ENCODE data around the gene CCK. TPM values are rescaled to one million over a fixed set of nuclear protein-coding genes. Genes with fewer than 3 reads are reported as not detected.

The CCK gene
- total RNA-seq, 2 experiments from 2014 or later = not detected

DNA sequence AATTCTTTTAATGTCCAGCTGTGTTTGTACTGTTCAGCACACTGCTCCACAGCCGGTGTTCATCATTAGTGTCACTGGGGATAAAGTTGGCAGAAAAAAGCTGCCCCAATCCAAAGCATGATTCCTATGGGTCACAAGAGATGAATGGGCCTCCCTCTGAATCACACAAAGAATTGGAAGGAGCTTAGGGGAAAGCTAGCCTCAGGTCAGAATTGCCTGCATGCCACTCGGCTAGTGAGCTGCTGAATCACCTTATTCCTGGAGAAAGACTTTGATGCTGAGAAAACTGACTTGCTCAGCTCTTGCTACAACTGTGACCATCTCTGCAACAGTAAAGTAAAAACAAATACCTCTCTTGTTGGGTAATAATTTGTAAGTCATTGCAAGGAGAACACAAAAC is 3.5 kb downstream of the CCK start:
- H3K9me3 Mint-ChIP-seq (ENCODE audit: low read depth) = no peaks in the 10 kb centered on the region
- H3K36me3 Mint-ChIP-seq = peaks cover 2% of the 10 kb centered on the region
- H3K4me3 Mint-ChIP-seq = no peak overlapping the region
- ATAC-seq (no peak), DNase-seq (no peak)
- CTCF ChIA-PET = interaction anchor here (1.3 to 1.5 kb wide), 2 partner anchors 15 to 181 kb away, joined by 3 to 6 read pairs; no protein-coding TSS in a partner anchor
- no peak overlapping the region for H3K27ac Mint-ChIP-seq
- peaks cover 75% of the 10 kb centered on the region for H3K27me3 Mint-ChIP-seq
- H3K4me1 Mint-ChIP-seq = peaks cover 4% of the 10 kb centered on the region

DNA sequence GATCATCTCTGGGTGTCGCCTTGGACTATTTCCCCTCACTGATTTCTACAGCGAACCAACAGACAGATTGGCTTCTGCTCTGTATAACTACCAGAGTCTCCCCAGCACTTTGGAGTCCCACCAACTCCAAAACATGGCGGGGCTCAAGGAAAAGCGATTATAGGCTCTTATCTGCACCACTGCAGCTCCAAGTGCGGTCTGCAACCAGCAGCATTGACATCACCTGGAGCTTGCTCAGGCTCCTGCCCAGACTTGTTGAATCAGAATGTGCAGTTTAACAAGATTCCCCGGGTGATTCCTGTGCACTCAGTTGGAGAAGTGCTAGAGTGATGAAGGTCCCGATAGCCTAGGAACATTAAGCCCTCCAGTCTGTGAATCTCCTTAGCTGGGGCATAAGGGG is 9.0 kb downstream of the CCK start:
- H3K36me3 Mint-ChIP-seq = no peaks in the 10 kb centered on the region
- H3K27me3 Mint-ChIP-seq = peaks cover 51% of the 10 kb centered on the region
- no peak overlapping the region for H3K27ac Mint-ChIP-seq
- no peak overlapping the region for H3K4me3 Mint-ChIP-seq
- no peaks in the 10 kb centered on the region for H3K9me3 Mint-ChIP-seq (ENCODE audit: low read depth)
- CTCF ChIA-PET = interaction anchor here (2.4 kb wide), 1 partner anchor 9 kb away, joined by 7 read pairs; no protein-coding TSS in a partner anchor
- ATAC-seq (no peak), DNase-seq (no peak)
- peaks cover 4% of the 10 kb centered on the region for H3K4me1 Mint-ChIP-seq

DNA sequence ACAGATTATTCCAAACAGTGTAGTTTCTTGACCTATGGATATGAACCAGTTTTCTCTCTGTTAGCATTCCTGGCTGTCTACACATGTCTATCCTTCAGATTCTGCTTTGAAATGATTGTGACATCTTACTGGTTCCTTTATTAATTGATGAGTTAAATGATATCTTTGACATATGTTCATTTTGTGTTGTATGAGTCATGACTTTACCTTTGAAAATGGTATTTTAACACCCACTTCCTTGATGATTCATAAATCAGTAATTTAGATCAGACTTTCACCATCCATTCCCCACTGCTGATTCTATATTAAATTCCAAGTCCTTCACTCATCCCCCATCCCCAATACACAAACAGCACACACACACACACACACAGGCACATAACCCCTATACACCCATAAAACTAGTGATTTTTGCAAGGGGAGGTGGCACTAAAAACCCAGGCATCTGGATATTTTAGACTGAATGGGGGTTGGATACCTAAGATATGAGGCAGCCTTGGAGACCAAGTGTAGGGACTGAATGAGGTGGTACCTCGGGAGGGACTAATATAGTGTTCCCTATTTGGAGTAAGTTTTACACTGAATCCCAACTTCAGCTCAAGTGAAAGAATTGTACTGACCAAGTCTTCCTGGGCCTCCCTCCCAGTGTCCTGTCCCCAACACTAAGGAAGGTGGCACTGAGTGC is 9.7 kb downstream of the CCK start:
- no peak for DNase-seq
- Mint-ChIP-seq H3K36me3 (no peaks in the 10 kb centered on the region), H3K9me3 (ENCODE audit: low read depth) (no peaks in the 10 kb centered on the region)

DNA sequence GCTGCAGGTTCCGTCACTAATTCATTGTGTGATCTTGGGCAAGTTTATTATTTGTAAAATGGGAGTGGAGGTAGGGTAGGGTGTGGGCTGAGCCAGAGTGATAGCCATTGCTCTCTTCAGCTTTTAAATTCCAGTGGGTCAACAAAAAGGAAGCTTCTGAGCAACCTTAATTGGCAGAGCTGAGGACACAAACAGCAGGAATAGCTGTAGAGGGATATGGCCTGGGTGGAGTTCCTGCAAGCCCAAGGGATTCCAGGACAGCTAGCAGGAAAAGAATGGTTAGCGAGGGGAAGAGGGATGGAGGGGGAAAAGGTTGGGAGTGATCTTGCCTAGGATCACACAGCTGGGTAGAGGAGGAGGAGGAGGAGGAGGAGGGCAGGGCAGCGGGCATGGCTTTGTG is 11.4 kb downstream of the CCK start:
- CTCF ChIA-PET = no interaction called here
- Mint-ChIP-seq H3K36me3 (no peaks in the 10 kb centered on the region), H3K4me1 (peaks cover 4% of the 10 kb centered on the region), H3K4me3 (no peak overlapping the region), H3K27me3 (peaks cover 36% of the 10 kb centered on the region), H3K27ac (no peak overlapping the region), H3K9me3 (ENCODE audit: low read depth) (no peaks in the 10 kb centered on the region)
- DNase-seq (no peak), ATAC-seq (no peak)

More for the DNA sequence above, 9.7 kb downstream of the CCK start:
- no peak for ATAC-seq
- CTCF ChIA-PET = no interaction called here
- Mint-ChIP-seq H3K4me3 (no peak overlapping the region), H3K27ac (no peak overlapping the region), H3K4me1 (peaks cover 4% of the 10 kb centered on the region), H3K27me3 (peaks cover 47% of the 10 kb centered on the region)

DNA sequence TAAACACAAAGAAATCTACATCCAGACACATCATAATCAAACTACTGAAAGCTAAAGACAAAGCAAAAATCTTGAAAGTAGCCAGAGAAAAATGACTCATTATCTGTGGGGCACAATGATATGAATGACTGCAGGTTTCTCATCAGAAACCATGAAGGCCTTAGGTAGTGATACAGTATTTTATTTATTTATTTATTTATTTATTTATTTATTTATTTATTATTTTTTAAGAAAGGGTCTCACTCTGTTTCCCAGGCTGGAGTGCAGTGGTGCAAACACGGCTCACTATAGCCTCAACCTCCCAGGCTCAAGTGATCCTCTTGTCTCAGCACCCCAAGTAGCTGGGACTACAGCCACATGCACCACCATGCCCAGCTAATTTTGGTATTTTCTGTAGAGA is 15.2 kb downstream of the CCK start:
- Mint-ChIP-seq H3K27ac (no peak overlapping the region), H3K9me3 (ENCODE audit: low read depth) (no peaks in the 10 kb centered on the region), H3K4me1 (peaks cover 3% of the 10 kb centered on the region), H3K36me3 (no peaks in the 10 kb centered on the region), H3K27me3 (peaks cover 36% of the 10 kb centered on the region), H3K4me3 (no peak overlapping the region)
- DNase-seq (no peak), ATAC-seq (no peak)
- CTCF ChIA-PET = no interaction called here

DNA sequence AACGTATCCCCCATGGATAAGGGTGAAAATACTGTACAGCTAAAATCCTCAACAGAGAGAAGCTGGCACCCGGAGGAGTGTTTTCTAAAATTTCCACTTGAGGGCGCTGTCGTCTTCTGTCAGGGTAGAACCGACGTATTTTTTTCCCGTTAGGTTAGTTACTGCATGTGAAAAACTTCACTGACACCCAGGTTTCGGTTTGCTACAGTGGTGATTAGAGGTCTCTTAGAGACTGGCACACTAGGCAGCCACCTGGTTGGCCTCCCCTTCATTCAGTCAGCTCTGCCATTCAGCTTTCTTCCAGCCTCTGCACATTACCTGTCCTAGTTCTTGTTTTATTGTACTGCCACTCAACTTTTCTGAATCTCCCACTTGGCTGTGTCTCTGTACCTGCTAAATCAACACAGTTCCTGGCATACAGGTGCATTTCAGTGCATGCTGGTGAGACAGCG is 18.4 kb downstream of the CCK start:
- CTCF ChIA-PET = interaction anchor here (0.8 to 2.6 kb wide), 15 partner anchors 11 to 343 kb away, joined by 3 to 39 read pairs (median 3); partner anchors contain the start of gene VIPR1
- Mint-ChIP-seq H3K4me3 (no peak overlapping the region), H3K27ac (no peak overlapping the region), H3K27me3 (peaks cover 31% of the 10 kb centered on the region), H3K9me3 (ENCODE audit: low read depth) (no peaks in the 10 kb centered on the region), H3K4me1 (peaks cover 3% of the 10 kb centered on the region), H3K36me3 (no peaks in the 10 kb centered on the region)
- DNase-seq (peak; percentile 71), ATAC-seq (peak; percentile 66)

DNA sequence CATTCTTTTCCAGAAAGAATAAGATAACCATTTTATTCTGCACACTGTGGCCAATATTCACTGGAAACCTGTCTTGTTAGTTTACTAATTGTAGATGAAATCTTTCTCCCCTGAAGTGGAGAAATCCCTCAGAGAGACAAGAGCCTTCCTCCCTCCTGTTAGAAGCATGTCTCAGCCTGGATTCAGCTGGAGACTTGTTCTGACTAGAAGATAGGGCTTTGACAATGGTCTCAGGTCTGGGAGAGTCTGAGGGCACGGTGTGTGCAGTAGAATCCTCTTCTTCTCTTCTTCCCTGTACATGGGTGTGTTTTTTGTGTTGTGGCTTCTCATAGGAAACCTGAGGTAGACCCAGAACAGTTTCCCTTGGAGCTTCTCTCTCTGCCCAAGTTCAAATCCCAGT is 19.9 kb downstream of the CCK start:
- DNase-seq (no peak), ATAC-seq (no peak)
- Mint-ChIP-seq H3K27me3 (peaks cover 33% of the 10 kb centered on the region), H3K4me3 (no peak overlapping the region), H3K36me3 (no peaks in the 10 kb centered on the region), H3K27ac (no peak overlapping the region), H3K4me1 (peaks cover 3% of the 10 kb centered on the region), H3K9me3 (ENCODE audit: low read depth) (no peaks in the 10 kb centered on the region)
- CTCF ChIA-PET = interaction anchor here (0.7 to 2.6 kb wide), 4 partner anchors 10 to 197 kb away, joined by 3 to 39 read pairs (median 4); no protein-coding TSS in a partner anchor

DNA sequence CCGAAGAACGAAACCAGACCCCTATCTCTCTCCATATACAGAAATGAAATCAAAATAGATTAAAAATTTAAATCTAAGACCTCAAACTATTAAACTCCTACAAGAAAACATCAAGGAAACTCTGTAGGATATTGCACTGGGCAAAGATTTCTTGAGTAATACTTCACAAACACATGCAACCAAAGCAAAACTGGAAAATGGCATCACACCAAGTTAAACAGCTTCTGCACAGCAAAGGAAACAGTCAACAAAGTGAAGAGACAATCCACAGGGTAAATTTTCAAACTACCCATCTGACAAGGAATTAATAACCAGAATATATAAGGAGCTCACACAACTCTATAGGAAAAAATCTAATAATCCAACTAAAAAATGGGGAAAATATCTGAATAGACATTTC is 29.4 kb downstream of the CCK start:
- H3K27ac Mint-ChIP-seq = no peak overlapping the region
- H3K36me3 Mint-ChIP-seq = no peaks in the 10 kb centered on the region
- CTCF ChIA-PET = interaction anchor here (0.7 kb wide), 1 partner anchor 9 kb away, joined by 3 read pairs; no protein-coding TSS in a partner anchor
- no peaks in the 10 kb centered on the region for H3K4me1 Mint-ChIP-seq
- no peak for DNase-seq
- H3K9me3 Mint-ChIP-seq (ENCODE audit: low read depth) = peaks cover 5% of the 10 kb centered on the region
- no peak for ATAC-seq
- peaks cover 36% of the 10 kb centered on the region for H3K27me3 Mint-ChIP-seq
- no peak overlapping the region for H3K4me3 Mint-ChIP-seq

DNA sequence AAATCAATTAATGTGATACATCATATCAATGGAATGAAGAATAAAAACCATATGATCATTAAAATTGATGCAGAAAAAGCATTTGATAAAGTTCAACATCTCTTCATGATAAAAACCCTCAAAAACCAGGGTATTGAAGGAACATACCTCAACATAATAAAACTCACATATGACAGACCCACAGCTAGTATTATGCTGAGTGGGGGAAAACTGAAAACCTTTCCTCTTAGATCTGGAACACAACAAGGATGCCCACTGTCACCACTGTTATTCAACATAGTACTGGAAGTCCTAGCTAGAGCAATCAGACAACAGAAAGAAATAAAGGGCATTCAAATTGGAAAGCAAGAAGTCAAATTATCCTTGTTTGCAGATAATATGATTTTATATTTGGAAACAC is 30.5 kb downstream of the CCK start:
- H3K36me3 Mint-ChIP-seq = no peaks in the 10 kb centered on the region
- CTCF ChIA-PET = no interaction called here
- no peak overlapping the region for H3K4me3 Mint-ChIP-seq
- H3K27ac Mint-ChIP-seq = no peak overlapping the region
- H3K4me1 Mint-ChIP-seq = no peaks in the 10 kb centered on the region
- no peak for ATAC-seq
- peaks cover 35% of the 10 kb centered on the region for H3K27me3 Mint-ChIP-seq
- peaks cover 5% of the 10 kb centered on the region for H3K9me3 Mint-ChIP-seq (ENCODE audit: low read depth)
- no peak for DNase-seq

DNA sequence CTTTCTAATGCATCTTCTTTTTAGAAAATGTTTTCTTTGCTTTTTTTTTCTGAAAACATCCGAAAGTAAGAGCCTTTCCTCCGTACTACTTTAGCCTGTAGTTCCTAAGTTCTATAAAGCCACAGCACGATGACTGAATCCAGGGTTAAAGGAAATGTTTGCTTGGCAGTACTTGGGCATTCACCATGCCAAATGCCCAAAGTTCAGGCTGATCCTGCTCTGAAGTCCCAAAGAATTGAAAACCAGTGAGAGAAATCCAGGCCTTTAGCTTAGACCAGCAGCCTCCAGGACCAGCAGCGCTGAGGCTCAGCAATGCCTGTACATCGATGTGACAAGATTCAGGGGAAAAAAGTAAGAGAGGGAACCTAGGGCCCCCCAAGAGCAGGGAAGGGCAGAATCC is 35.1 kb downstream of the CCK start:
- CTCF ChIA-PET = no interaction called here
- no peak overlapping the region for H3K27ac Mint-ChIP-seq
- peaks cover 25% of the 10 kb centered on the region for H3K27me3 Mint-ChIP-seq
- ATAC-seq (no peak), DNase-seq (no peak)
- H3K36me3 Mint-ChIP-seq = peaks cover 3% of the 10 kb centered on the region
- H3K9me3 Mint-ChIP-seq (ENCODE audit: low read depth) = no peaks in the 10 kb centered on the region
- peaks cover 13% of the 10 kb centered on the region for H3K4me1 Mint-ChIP-seq
- H3K4me3 Mint-ChIP-seq = no peak overlapping the region

DNA sequence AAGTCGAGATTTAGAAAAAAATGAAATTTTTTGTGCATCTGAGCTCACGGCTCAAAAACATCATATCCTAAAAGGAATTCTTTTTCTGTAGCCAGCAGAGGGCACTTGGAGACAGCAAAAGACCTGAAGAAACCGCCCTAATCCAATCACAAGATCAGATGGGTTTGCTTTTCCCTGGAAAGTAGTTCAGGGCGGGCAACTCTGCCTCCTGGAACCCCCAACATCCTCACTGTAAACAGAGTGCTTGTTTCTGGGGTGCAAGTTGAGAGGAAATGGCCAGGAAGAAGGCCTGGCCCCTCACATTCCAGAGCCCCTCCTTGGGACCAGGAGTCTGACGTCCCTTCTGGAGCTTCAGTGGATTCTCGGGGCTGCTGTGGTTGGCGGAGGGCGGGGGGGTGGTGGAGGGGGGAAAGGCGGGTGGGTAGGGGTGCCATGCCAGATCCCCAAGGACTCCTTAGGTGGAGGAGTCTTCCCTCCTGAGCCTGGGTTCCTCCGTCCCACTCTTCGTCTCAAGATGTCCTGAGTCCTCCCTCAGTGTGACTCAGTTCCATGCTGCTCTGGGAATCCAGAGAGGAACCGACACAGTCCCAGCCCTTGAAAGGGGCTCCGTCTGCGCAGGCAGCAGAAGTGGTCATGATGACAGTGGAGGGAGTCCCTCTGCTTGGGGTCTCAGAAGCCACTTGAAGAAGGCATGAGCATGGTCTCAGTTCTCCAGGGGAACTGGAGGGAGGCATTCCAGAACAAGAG is 35.9 kb downstream of the CCK start:
- no peaks in the 10 kb centered on the region for H3K9me3 Mint-ChIP-seq (ENCODE audit: low read depth)
- CTCF ChIA-PET = interaction anchor here (0.6 to 1.6 kb wide), 9 partner anchors 9 to 245 kb away, joined by 3 to 6 read pairs (median 3); no protein-coding TSS in a partner anchor

DNA sequence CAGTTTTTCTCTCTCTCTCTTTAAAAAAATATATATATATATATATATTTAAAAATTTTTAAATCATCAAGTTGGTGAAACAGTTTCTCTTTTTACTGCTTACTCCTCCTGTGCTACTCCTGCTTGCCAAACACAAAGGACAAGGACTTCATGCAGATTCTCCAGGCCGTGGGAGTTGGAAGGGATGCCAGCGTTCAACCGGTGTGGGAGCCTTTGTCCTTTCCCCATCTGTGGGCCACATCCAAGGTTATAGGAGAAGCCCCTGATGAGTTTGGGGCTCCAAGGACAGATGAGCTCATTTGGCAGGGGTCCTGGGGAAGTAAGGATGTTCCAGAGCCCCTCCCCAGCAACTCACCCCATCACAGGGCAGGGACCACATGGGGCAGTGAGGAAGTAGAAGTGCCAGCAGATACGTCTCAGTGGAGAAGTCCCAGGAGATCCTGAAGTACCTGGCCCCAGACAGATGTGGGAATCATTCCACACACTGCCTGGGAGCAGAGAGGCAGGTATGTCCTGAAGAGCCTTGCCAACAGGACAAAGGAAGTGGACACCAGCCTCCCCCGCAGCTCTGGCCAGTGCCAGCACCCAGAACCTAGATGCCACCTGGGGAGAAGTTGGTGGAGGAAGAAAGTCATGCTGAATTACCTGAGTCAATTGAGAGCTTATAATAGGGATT is 36.6 kb downstream of the CCK start:
- H3K4me1 Mint-ChIP-seq = peaks cover 13% of the 10 kb centered on the region
- ATAC-seq (no peak), DNase-seq (no peak)
- H3K27ac Mint-ChIP-seq = no peak overlapping the region
- no peaks in the 10 kb centered on the region for H3K9me3 Mint-ChIP-seq (ENCODE audit: low read depth)
- no peak overlapping the region for H3K4me3 Mint-ChIP-seq
- peaks cover 3% of the 10 kb centered on the region for H3K36me3 Mint-ChIP-seq
- H3K27me3 Mint-ChIP-seq = peaks cover 11% of the 10 kb centered on the region
- CTCF ChIA-PET = interaction anchor here (0.6 to 1.6 kb wide), 10 partner anchors 8 to 246 kb away, joined by 3 to 6 read pairs (median 3); no protein-coding TSS in a partner anchor

More for the DNA sequence above, 35.9 kb downstream of the CCK start:
- peaks cover 18% of the 10 kb centered on the region for H3K27me3 Mint-ChIP-seq
- H3K27ac Mint-ChIP-seq = no peak overlapping the region
- ATAC-seq (no peak), DNase-seq (no peak)
- peaks cover 3% of the 10 kb centered on the region for H3K36me3 Mint-ChIP-seq
- no peak overlapping the region for H3K4me3 Mint-ChIP-seq
- peaks cover 13% of the 10 kb centered on the region for H3K4me1 Mint-ChIP-seq

DNA sequence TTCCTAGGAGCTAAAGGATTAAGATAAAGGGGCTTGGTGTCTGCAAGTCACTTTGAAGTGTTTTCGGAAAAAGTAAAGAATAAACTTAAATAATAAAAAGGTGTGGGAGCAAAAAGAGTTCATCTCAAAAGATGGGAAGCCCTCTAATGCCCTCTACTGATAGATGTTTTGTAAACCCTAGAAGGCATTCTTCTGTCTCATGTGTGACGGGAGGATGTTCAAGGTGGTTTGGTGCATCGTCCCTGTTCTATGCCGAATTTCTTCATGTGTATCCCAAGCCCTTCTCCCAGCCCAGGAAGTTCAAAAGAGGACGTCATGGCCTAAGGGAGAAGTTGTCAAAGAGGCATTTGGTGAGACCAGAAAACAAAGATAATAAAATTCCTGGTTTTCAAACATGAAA is 37.2 kb downstream of the CCK start:
- CTCF ChIA-PET = interaction anchor here (0.7 to 1.6 kb wide), 6 partner anchors 14 to 215 kb away, joined by 3 to 6 read pairs (median 4); no protein-coding TSS in a partner anchor
- Mint-ChIP-seq H3K9me3 (ENCODE audit: low read depth) (no peaks in the 10 kb centered on the region), H3K4me1 (peaks cover 13% of the 10 kb centered on the region), H3K36me3 (peaks cover 3% of the 10 kb centered on the region), H3K4me3 (no peak overlapping the region), H3K27me3 (peaks cover 8% of the 10 kb centered on the region), H3K27ac (no peak overlapping the region)
- DNase-seq (no peak), ATAC-seq (no peak)

Measured in activated CD8-positive, alpha-beta memory T cell treated with anti-CD3 and anti-CD28 coated beads, Interleukin-2, amount 10 ng/mL, durations not matched to agents 7 days and 5 days (primary cell).